Liver (tissue), 9 donors: Measurements from ENCODE around the gene MTF1. TPM values are rescaled to one million over a fixed set of nuclear protein-coding genes. Genes with fewer than 3 reads are reported as not detected.

ENCODE experiments used
- DNase-seq: peaks from one replicate; pipeline ENCODE4 v3.0.0-alpha.2; 2017; ENCODE audit warnings: low spot score
- H3K27ac ChIP-seq, 2 donors: one replicate each; pipeline ENCODE4 v1.7.0; 2013; ENCODE audit warnings: inconsistent platforms in 2 of 2, low read length in 2 of 2, control low read depth in 1 of 2, low read depth in 1 of 2, mild to moderate bottlenecking in 1 of 2
- H3K27me3 ChIP-seq, 4 donors: one replicate each; pipeline versions ENCODE4 v1.6.1 to v1.7.0; 2013; ENCODE audit warnings: low read length in 3 of 4, inconsistent platforms in 1 of 4, mild to moderate bottlenecking in 1 of 4, moderate library complexity in 1 of 4; ENCODE audit not compliant: control insufficient read depth in 4 of 4, insufficient read depth in 4 of 4
- H3K36me3 ChIP-seq, 4 donors: one replicate each; pipeline versions ENCODE4 v1.6.1 to v1.7.0; 2013; ENCODE audit warnings: low read length in 3 of 4, mild to moderate bottlenecking in 3 of 4, low read depth in 1 of 4, moderate library complexity in 1 of 4; ENCODE audit not compliant: control insufficient read depth in 4 of 4, insufficient read depth in 3 of 4
- H3K4me1 ChIP-seq, 4 donors: one replicate each; pipeline versions ENCODE4 v1.6.1 to v1.7.0; 2013; ENCODE audit warnings: low read length in 3 of 4, mild to moderate bottlenecking in 3 of 4, moderate library complexity in 1 of 4; ENCODE audit not compliant: control insufficient read depth in 4 of 4, insufficient read depth in 4 of 4
- H3K4me3 ChIP-seq, 3 donors: one replicate each; pipeline versions ENCODE4 v1.6.1 to v1.7.0; 2013; ENCODE audit warnings: low read length in 3 of 3, control low read depth in 1 of 3, low read depth in 1 of 3, mild to moderate bottlenecking in 1 of 3
- H3K9ac ChIP-seq, 2 donors: one replicate each; pipeline ENCODE4 v1.7.0; 2013; ENCODE audit warnings: low read length in 2 of 2, mild to moderate bottlenecking in 2 of 2, moderate library complexity in 2 of 2, control low read depth in 1 of 2, low read depth in 1 of 2
- H3K9me3 ChIP-seq, 4 donors: one replicate each; pipeline versions ENCODE4 v1.6.1 to v1.7.0; 2013; ENCODE audit warnings: low read length in 3 of 4; ENCODE audit not compliant: control insufficient read depth in 4 of 4
- ATF3 ChIP-seq: IDR thresholded peaks from 2 replicates; pipeline ENCODE4 v1.6.1; 2016; ENCODE audit warnings: antibody characterized with exemption
- CTCF ChIP-seq: fragments of 150-350 bp; IDR thresholded peaks from 2 replicates; pipeline ENCODE4 v1.5.1; 2017; ENCODE audit warnings: improper control_type of control experiment, low read depth, low read length; ENCODE audit not compliant: missing input control
- EGR1 ChIP-seq, 2 donors: IDR thresholded peaks; 2 replicates each; pipeline ENCODE4 v1.6.1; 2016 to 2018; ENCODE audit warnings: antibody characterized with exemption in 2 of 2, low read depth in 2 of 2
- FOXA2 ChIP-seq: IDR thresholded peaks from 2 replicates; pipeline ENCODE4 v1.6.1; 2016; ENCODE audit warnings: antibody characterized with exemption
- GABPA ChIP-seq, 2 donors: IDR thresholded peaks in 1 of 2; conservative IDR thresholded peaks in 1 of 2; 2 replicates each; pipeline ENCODE4 v1.6.1; 2016; ENCODE audit warnings: antibody characterized with exemption in 2 of 2, mild to moderate bottlenecking in 1 of 2, moderate library complexity in 1 of 2
- HNF4A ChIP-seq, 2 donors: conservative IDR thresholded peaks; 2 replicates each; pipeline ENCODE4 v1.6.1; 2016; ENCODE audit warnings: antibody characterized with exemption in 2 of 2, mild to moderate bottlenecking in 2 of 2
- HNF4G ChIP-seq: IDR thresholded peaks from 2 replicates; pipeline ENCODE4 v1.6.1; 2016; ENCODE audit warnings: antibody characterized with exemption
- JUND ChIP-seq, 2 donors: IDR thresholded peaks; 2 replicates each; pipeline ENCODE4 v1.6.1; 2016; ENCODE audit warnings: antibody characterized with exemption in 2 of 2
- REST ChIP-seq: IDR thresholded peaks from 2 replicates; pipeline ENCODE4 v1.6.1; 2016; ENCODE audit warnings: antibody characterized with exemption, mild to moderate bottlenecking
- RXRA ChIP-seq, 2 donors: IDR thresholded peaks; 2 replicates each; pipeline ENCODE4 v1.6.1; 2017 to 2018; ENCODE audit warnings: antibody characterized with exemption in 2 of 2, mild to moderate bottlenecking in 1 of 2
- SP1 ChIP-seq: IDR thresholded peaks from 2 replicates; pipeline ENCODE4 v1.6.1; 2018; ENCODE audit warnings: antibody characterized with exemption, mild to moderate bottlenecking
- YY1 ChIP-seq: IDR thresholded peaks from 2 replicates; pipeline ENCODE4 v1.6.1; 2016; ENCODE audit warnings: antibody characterized with exemption, mild to moderate bottlenecking
- ZBTB33 ChIP-seq: IDR thresholded peaks from 2 replicates; pipeline ENCODE4 v1.6.1; 2016; ENCODE audit warnings: antibody characterized with exemption
- WGBS: extraction: QIAGEN DNeasy Blood & Tissue Kit; methylation state at CpG from one replicate; pipeline ENCODE4 v1.1.7; 2013; 5-methylcytosine and 5-hydroxymethylcytosine counted together
- polyA plus RNA-seq, 2 donors: library from polyadenylated mRNA; stranded (reverse) in 1 of 2; unstranded in 1 of 2; fragments of 200-250 nt in 1 of 2; fragments of >200 nt in 1 of 2; fragmentation: Nextera tagmentation in 1 of 2; extraction: Ambion mirVana in 1 of 2; gene quantifications; one replicate each; pipeline versions ENCODE4 v1.2.1 to v1.2.3, GENCODE V29; 2013 to 2015
- total RNA-seq, 2 donors: library from RNA; depleted of rRNA; stranded (reverse); fragments of >200 nt; gene quantifications; one replicate each; pipeline ENCODE4 v1.2.3, GENCODE V29; 2014
- donor health status: healthy.
- donor health status: healthy.
- donor health status: healthy.
- donor health status: healthy.
- donor health status: healthy.

Gene MTF1
- total and polyA plus RNA-seq, 4 donors, result 2.3 to 3.3 (median 3.0) TPM

DNA sequence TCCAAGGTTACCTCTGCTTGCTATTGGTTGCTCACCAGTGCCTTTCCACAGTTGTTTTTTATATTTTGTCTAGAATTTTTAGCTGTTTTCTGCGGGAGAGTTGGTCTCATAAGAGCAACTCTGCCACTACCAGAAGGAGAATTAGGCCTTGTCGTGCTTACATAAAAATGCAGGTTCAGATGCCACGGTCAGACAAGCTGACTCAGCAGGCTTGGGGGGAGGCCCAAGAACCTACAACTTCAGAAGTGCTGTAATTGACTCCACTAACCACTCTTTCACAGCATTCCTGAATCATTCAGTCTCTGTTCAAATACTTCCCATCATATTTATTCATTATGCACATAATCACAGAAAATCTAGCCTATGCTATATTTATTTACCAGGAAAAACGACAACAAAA lies 28.3 kb downstream of the MTF1 start:
- peaks cover 0 to 2% (median 0%) of the 10 kb centered on the region in 4 donors for H3K4me1 ChIP-seq
- no peaks in the 10 kb centered on the region for H3K27me3 ChIP-seq
- H3K9me3 ChIP-seq, result no peaks in the 10 kb centered on the region
- no peak overlapping the region for H3K4me3 ChIP-seq
- peaks cover 9 to 49% (median 36%) of the 10 kb centered on the region in 4 donors for H3K36me3 ChIP-seq
- no peak overlapping the region for H3K9ac ChIP-seq
- WGBS, result 97% methylated on average over 4 of the region's 4 CpGs
- TF ChIP-seq RXRA (IDR thresholded peaks at IDR 0.05) (no peak), CTCF (no peak), FOXA2 (no peak), EGR1 (IDR thresholded peaks at IDR 0.05; ENCODE audit: low read depth in 2 of 2) (no peak), REST (no peak), GABPA (IDR thresholded peaks at IDR 0.05 in 1 of 2, conservative IDR thresholded peaks at IDR 0.05 in 1 of 2) (no peak), ATF3 (no peak), ZBTB33 (no peak), YY1 (no peak), HNF4G (no peak), JUND (IDR thresholded peaks at IDR 0.05) (no peak), SP1 (no peak)
- no peak overlapping the region for H3K27ac ChIP-seq
- DNase-seq, result no peak

DNA sequence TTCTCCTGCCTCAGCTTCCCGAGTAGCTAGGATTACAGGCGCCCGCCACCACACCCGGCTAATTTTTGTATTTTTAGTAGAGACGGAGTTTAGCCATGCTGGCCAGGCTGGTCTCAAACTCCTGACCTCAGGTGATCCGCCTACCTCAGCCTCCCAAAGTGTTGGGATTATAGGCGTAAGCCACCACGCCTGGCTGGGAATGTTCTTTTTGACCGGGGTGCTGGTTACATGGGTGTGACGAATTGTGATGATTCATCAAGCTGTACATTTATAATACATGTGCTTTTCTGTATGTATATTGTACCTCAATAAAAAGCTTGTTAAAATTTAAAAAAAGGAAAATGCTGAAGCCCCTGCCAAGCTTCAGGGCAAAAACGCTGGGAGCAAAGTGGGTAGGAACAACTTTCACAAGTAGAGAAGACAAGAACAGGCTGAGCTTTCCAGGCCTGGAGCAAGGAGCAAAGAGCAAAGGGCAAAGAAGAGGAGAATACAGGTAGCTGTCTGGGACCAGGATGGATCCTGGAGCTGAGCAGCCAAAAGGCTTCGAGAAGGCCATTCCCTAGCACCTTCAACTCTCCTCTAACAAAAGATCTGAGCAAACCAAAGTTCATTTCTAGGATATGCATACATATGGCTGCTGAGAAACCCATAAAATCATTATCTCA lies 30.9 kb downstream of the MTF1 start:
- Histone ChIP-seq H3K27me3 (no peaks in the 10 kb centered on the region), H3K9ac (no peak overlapping the region), H3K4me1 (peaks cover 0 to 2% (median 0%) of the 10 kb centered on the region in 4 donors), H3K36me3 (peaks cover 9 to 32% (median 17%) of the 10 kb centered on the region in 4 donors), H3K27ac (no peak overlapping the region), H3K4me3 (no peak overlapping the region), H3K9me3 (no peaks in the 10 kb centered on the region)
- TF ChIP-seq YY1 (no peak), HNF4A (conservative IDR thresholded peaks at IDR 0.05) (peak in 1 of 2 donors; percentile 12)
- WGBS, result 82% methylated on average over 12 of the region's 12 CpGs
- DNase-seq, result no peak
